Measurements from ENCODE around the gene RAB11FIP5.
"Not testable (repeated sequence)": the region's sequence is repeated elsewhere in the genome, so short reads cannot be mapped to it uniquely, and the experiment has no call there.

The RAB11FIP5 gene

GRCh38 chr2:73133566-73134197 is 20.9 kb upstream of the RAB11FIP5 start:
- TF ChIP-seq CTCF (conservative IDR thresholded peaks at IDR 0.05; ENCODE audit: low read depth, low read length) = no peak
- no peak for DNase-seq (ENCODE audit: low read depth)

GRCh38 chr2:73131807-73132206 is 19.1 kb upstream of the RAB11FIP5 start:
- no peak overlapping the region for H3K4me3 ChIP-seq (ENCODE audit: low read length)
- no peak for DNase-seq (ENCODE audit: low read depth)
- no peak for TF ChIP-seq CTCF (conservative IDR thresholded peaks at IDR 0.05; ENCODE audit: low read depth, low read length)

More at GRCh38 chr2:73133566-73134197, 20.9 kb upstream of the RAB11FIP5 start:
- no peak overlapping the region for H3K4me3 ChIP-seq (ENCODE audit: low read length)

GRCh38 chr2:73130790-73131189 is 18.0 kb upstream of the RAB11FIP5 start:
- no peak for DNase-seq (ENCODE audit: low read depth)
- no peak for TF ChIP-seq CTCF (conservative IDR thresholded peaks at IDR 0.05; ENCODE audit: low read depth, low read length)
- no peak overlapping the region for H3K4me3 ChIP-seq (ENCODE audit: low read length)

- no peak overlapping the region for H3K4me3 ChIP-seq (ENCODE audit: low read length)
- DNase-seq (ENCODE audit: low read depth) = no peak
- no peak for TF ChIP-seq CTCF (conservative IDR thresholded peaks at IDR 0.05; ENCODE audit: low read depth, low read length)
Observed at GRCh38 chr2:73128841-73129535, 16.2 kb upstream of the RAB11FIP5 start.

GRCh38 chr2:73122536-73122935 is 9.8 kb upstream of the RAB11FIP5 start:
- no peak overlapping the region for H3K4me3 ChIP-seq (ENCODE audit: low read length)
- no peak for TF ChIP-seq CTCF (conservative IDR thresholded peaks at IDR 0.05; ENCODE audit: low read depth, low read length)
- no peak for DNase-seq (ENCODE audit: low read depth)

- not testable (repeated sequence) for DNase-seq (ENCODE audit: low read depth); H3K4me3 ChIP-seq (ENCODE audit: low read length)
Observed at GRCh38 chr2:73119611-73120239, 7.0 kb upstream of the RAB11FIP5 start.

- no peak overlapping the region for H3K4me3 ChIP-seq (ENCODE audit: low read length)
Observed at GRCh38 chr2:73117441-73117840, 4.7 kb upstream of the RAB11FIP5 start.

More at GRCh38 chr2:73117441-73117840, 4.7 kb upstream of the RAB11FIP5 start:
- no peak for DNase-seq (ENCODE audit: low read depth)
- no peak for TF ChIP-seq CTCF (conservative IDR thresholded peaks at IDR 0.05; ENCODE audit: low read depth, low read length)

Data from retinal pigment epithelial cell (primary cell).